SK-N-MC (cell line): Measurements from ENCODE around the gene SLC16A4.

ENCODE experiments used
- DNase-seq: peaks from one replicate; pipeline ENCODE4 v3.0.0-alpha.2; 2011; ENCODE audit warnings: low read depth, low spot score
- H3K27ac ChIP-seq: fragments of 200-600 bp; sonication (generic); 2 replicates; pipeline ENCODE4 v1.5.1; 2016; ENCODE audit warnings: mixed run types
- H3K36me3 ChIP-seq: fragments of 200-600 bp; sonication (generic); 2 replicates; pipeline ENCODE4 v1.6.1; 2017; ENCODE audit warnings: antibody characterized with exemption, low read length, mixed read lengths; ENCODE audit not compliant: insufficient read depth
- H3K4me3 ChIP-seq: fragments of 200-600 bp; sonication (generic); 2 replicates; pipeline ENCODE4 v1.5.1; 2016
- H3K9ac ChIP-seq: fragments of 200-600 bp; sonication (generic); 2 replicates; pipeline ENCODE4 v1.8.0; 2017; ENCODE audit warnings: mixed run types, mixed read lengths; ENCODE audit not compliant: insufficient read length
- H3K9me3 ChIP-seq: fragments of 200-600 bp; sonication (generic); 2 replicates; pipeline ENCODE4 v1.6.1; 2017; ENCODE audit warnings: low read depth, mild to moderate bottlenecking, antibody characterized with exemption, low read length, moderate library complexity, mixed read lengths
- EZH2 ChIP-seq: fragments of 200-600 bp; sonication (generic); IDR thresholded peaks from one replicate; pipeline ENCODE4 v1.6.1; 2017; ENCODE audit warnings: antibody characterized with exemption
- FOXP2 ChIP-seq: optimal IDR thresholded peaks from 2 replicates; pipeline ENCODE3; 2011; ENCODE audit warnings: mild to moderate bottlenecking, moderate library complexity; ENCODE audit not compliant: insufficient read depth; ENCODE audit errors: extremely low read length, control extremely low read depth
- POLR2AphosphoS5 ChIP-seq: IDR thresholded peaks from 2 replicates; pipeline ENCODE4 v1.6.1; 2012; ENCODE audit warnings: mild to moderate bottlenecking, low read depth, low read length, borderline replicate concordance

Gene SLC16A4

GRCh38 chr1:110394493-110394820 is 3.6 kb upstream of the SLC16A4 start:
- H3K4me3 ChIP-seq, result no peak overlapping the region
- H3K9ac ChIP-seq, result no peak overlapping the region
- no peak for TF ChIP-seq POLR2AphosphoS5
- TF ChIP-seq EZH2, result no peak
- no peak for TF ChIP-seq FOXP2

GRCh38 chr1:110393691-110394492 is 3.1 kb upstream of the SLC16A4 start:
- Histone ChIP-seq H3K36me3 (peaks cover 5% of the 10 kb centered on the region; the same call in 1 of the 2 replicates), H3K9me3 (no peaks in the 10 kb centered on the region), H3K4me3 (0 out of 2 replicates have a peak overlapping the region, but pooled peaks have one; percentile 4), H3K27ac (peak overlapping the region; percentile 76), H3K9ac (no peak overlapping the region)
- TF ChIP-seq POLR2AphosphoS5, result no peak
- no peak for TF ChIP-seq FOXP2
- no peak for TF ChIP-seq EZH2
- DNase-seq, result no peak

More at GRCh38 chr1:110394493-110394820, 3.6 kb upstream of the SLC16A4 start:
- peaks cover 5% of the 10 kb centered on the region; the same call in 1 of the 2 replicates for H3K36me3 ChIP-seq
- no peak for DNase-seq
- H3K9me3 ChIP-seq, result no peaks in the 10 kb centered on the region
- H3K27ac ChIP-seq, result peak overlapping the region; percentile 76

GRCh38 chr1:110393286-110393685 is 2.5 kb upstream of the SLC16A4 start:
- H3K4me3 ChIP-seq, result no peak overlapping the region

GRCh38 chr1:110390096-110390495 is 730 bp downstream of the SLC16A4 start:
- Histone ChIP-seq H3K4me3 (peak overlapping the region; percentile 76), H3K9ac (peak overlapping the region; percentile 49), H3K36me3 (no peaks in the 10 kb centered on the region), H3K27ac (peak overlapping the region; percentile 87), H3K9me3 (no peaks in the 10 kb centered on the region)
- DNase-seq, result no peak
- TF ChIP-seq FOXP2 (no peak), POLR2AphosphoS5 (no peak), EZH2 (no peak)

More at GRCh38 chr1:110393286-110393685, 2.5 kb upstream of the SLC16A4 start:
- DNase-seq, result no peak
- H3K36me3 ChIP-seq, result peaks cover 5% of the 10 kb centered on the region; the same call in 1 of the 2 replicates
- H3K9ac ChIP-seq, result no peak overlapping the region
- no peak for TF ChIP-seq FOXP2
- no peak for TF ChIP-seq POLR2AphosphoS5
- no peak for TF ChIP-seq EZH2
- no peaks in the 10 kb centered on the region for H3K9me3 ChIP-seq
- peak overlapping the region; percentile 76 for H3K27ac ChIP-seq

GRCh38 chr1:110387048-110387754 is 3.6 kb downstream of the SLC16A4 start:
- Histone ChIP-seq H3K9me3 (no peaks in the 10 kb centered on the region), H3K4me3 (no peak overlapping the region), H3K36me3 (no peaks in the 10 kb centered on the region), H3K27ac (no peak overlapping the region), H3K9ac (no peak overlapping the region)
- DNase-seq, result no peak
- TF ChIP-seq POLR2AphosphoS5 (no peak), FOXP2 (no peak), EZH2 (no peak)

GRCh38 chr1:110385369-110385768 is 5.5 kb downstream of the SLC16A4 start:
- DNase-seq, result no peak
- Histone ChIP-seq H3K4me3 (no peak overlapping the region), H3K9ac (no peak overlapping the region), H3K9me3 (no peaks in the 10 kb centered on the region), H3K36me3 (no peaks in the 10 kb centered on the region; the same call in 1 of the 2 replicates), H3K27ac (no peak overlapping the region)
- TF ChIP-seq FOXP2 (no peak), EZH2 (no peak), POLR2AphosphoS5 (no peak)

GRCh38 chr1:110384581-110385321 is 6.1 kb downstream of the SLC16A4 start:
- Histone ChIP-seq H3K27ac (no peak overlapping the region), H3K36me3 (no peaks in the 10 kb centered on the region; the same call in 1 of the 2 replicates)
- no peak for TF ChIP-seq EZH2
- TF ChIP-seq POLR2AphosphoS5, result no peak
- no peak for TF ChIP-seq FOXP2

More at GRCh38 chr1:110384581-110385321, 6.1 kb downstream of the SLC16A4 start:
- Histone ChIP-seq H3K9me3 (no peaks in the 10 kb centered on the region), H3K9ac (no peak overlapping the region), H3K4me3 (no peak overlapping the region)
- DNase-seq, result no peak
